Activated B cell treated with CpG ODN at 0.5 μM for 24 hours (primary cell): Measurements from ENCODE around the gene PAQR6. TPM values are rescaled to one million over a fixed set of nuclear protein-coding genes. Genes with fewer than 3 reads are reported as not detected.
A peak's percentile ranks its signal among the peaks of the same experiment; 100 is the strongest.

Experiments
- ATAC-seq: fragments of 200-7000 bp; cut with Tn5 transposase; one replicate; pipeline ENCODE4 v1.10.0; 2021; ENCODE audit warnings: low read depth, mild to moderate bottlenecking, moderate library complexity
- CTCF ChIA-PET: fragments of 350-600 bp; sonication (Branson Sonifier 250); formaldehyde crosslinking; loops from one replicate; lab custom pipeline; 2021; ENCODE audit warnings: antibody characterized with exemption; lab: Charles Lee
- POLR2A ChIA-PET: fragments of 350-600 bp; sonication (Branson Sonifier 250); formaldehyde crosslinking; loops from one replicate; lab custom pipeline; 2021; ENCODE audit warnings: antibody characterized with exemption; lab: Charles Lee
- DNase-seq: peaks from one replicate; pipeline ENCODE4 v3.0.0; 2022
- H3K27ac Mint-ChIP-seq: one replicate; pipeline ENCODE4 v1.8.0; 2020; ENCODE audit warnings: mixed read lengths
- H3K27me3 Mint-ChIP-seq: one replicate; pipeline ENCODE4 v1.8.0; 2021; ENCODE audit warnings: mixed read lengths
- H3K36me3 Mint-ChIP-seq: one replicate; pipeline ENCODE4 v1.8.0; 2021; ENCODE audit warnings: low read depth, mixed read lengths
- H3K4me1 Mint-ChIP-seq: one replicate; pipeline ENCODE4 v1.8.0; 2021; ENCODE audit warnings: mixed read lengths
- H3K4me3 Mint-ChIP-seq: one replicate; pipeline ENCODE4 v1.8.0; 2020; ENCODE audit warnings: mild to moderate bottlenecking, mixed read lengths
- H3K9me3 Mint-ChIP-seq: one replicate; pipeline ENCODE4 v1.8.0; 2020; ENCODE audit warnings: mixed read lengths
- intact Hi-C: fragments of 100-400 bp; cut with micrococcal nuclease; formaldehyde crosslinking; loops from one replicate; pipeline ENCODE4 v1.15.1; 2024
- total RNA-seq: library from RNA; stranded (reverse); gene quantifications from 2 replicates; pipeline ENCODE4 v1.2.3, GENCODE V29; 2022
- TF ChIP-seq, protein P1 (sequence below): fragments of 200-600 bp; IDR thresholded peaks from one replicate; pipeline ENCODE4 v1.8.0; 2022; ENCODE audit warnings: antibody characterized with exemption, mild to moderate bottlenecking

The PAQR6 gene
- total RNA-seq, 1 donor from 2014 or later: 1.6 TPM

DNA sequence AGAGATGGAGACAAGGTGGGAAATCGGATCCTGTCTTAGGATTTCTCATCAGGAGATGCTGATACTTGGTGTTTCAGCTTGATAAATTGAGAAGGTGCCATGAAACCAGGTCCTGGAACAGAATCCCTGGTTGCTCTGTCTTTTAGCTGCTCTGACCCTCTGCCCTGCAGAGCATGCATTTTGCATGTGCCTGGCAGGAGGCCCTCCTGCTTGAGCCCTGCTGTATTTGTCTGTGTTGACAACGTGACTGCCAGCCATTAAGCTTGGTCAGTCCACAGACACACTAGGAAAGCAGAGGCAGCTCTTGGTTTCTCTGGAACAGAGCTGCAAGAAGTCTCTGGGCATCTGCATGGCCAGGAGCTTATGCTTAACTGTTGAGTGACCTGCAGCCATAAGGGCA is 51.4 kb downstream of the PAQR6 start:
- Mint-ChIP-seq H3K36me3 (peaks cover 41% of the 10 kb centered on the region), H3K4me3 (no peak overlapping the region), H3K4me1 (peaks cover 56% of the 10 kb centered on the region), H3K27me3 (no peaks in the 10 kb centered on the region), H3K27ac (no peak overlapping the region), H3K9me3 (no peaks in the 10 kb centered on the region)
- DNase-seq (no peak), ATAC-seq (no peak)
- CTCF ChIA-PET: interaction anchor here (0.6 to 1.4 kb wide), 2 partner anchors 29 to 30 kb away, joined by 3 read pairs; no protein-coding TSS in a partner anchor
- intact Hi-C loops: no loop called here
- TF ChIP-seq, protein P1, sequence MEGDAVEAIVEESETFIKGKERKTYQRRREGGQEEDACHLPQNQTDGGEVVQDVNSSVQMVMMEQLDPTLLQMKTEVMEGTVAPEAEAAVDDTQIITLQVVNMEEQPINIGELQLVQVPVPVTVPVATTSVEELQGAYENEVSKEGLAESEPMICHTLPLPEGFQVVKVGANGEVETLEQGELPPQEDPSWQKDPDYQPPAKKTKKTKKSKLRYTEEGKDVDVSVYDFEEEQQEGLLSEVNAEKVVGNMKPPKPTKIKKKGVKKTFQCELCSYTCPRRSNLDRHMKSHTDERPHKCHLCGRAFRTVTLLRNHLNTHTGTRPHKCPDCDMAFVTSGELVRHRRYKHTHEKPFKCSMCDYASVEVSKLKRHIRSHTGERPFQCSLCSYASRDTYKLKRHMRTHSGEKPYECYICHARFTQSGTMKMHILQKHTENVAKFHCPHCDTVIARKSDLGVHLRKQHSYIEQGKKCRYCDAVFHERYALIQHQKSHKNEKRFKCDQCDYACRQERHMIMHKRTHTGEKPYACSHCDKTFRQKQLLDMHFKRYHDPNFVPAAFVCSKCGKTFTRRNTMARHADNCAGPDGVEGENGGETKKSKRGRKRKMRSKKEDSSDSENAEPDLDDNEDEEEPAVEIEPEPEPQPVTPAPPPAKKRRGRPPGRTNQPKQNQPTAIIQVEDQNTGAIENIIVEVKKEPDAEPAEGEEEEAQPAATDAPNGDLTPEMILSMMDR: no peak
- POLR2A ChIA-PET: interaction anchor here (3.6 kb wide), 1 partner anchor 16 kb away, joined by 47 read pairs; the partner anchor contains the start of gene PMF1

DNA sequence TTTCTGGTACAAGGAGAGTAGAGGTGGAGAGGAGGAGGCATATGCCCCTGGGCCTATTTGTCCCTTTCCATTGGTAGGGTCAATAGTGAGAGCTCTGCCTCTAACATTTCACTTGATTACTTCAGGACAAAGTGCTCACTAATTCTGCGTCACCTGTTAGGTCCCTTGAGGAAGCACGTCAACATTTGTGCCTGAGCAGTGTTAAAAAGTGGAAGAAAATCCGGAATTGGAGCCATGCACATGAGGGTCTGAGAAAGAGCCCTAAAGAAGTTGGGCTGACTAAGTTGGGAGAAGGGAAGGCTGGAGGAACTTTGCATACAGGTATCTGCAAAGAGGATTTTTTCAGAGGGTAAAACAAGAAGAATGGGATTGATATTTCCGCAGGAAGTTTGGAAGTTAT is 52.0 kb downstream of the PAQR6 start:
- Mint-ChIP-seq H3K9me3 (no peaks in the 10 kb centered on the region), H3K4me3 (no peak overlapping the region), H3K27me3 (no peaks in the 10 kb centered on the region), H3K4me1 (peaks cover 56% of the 10 kb centered on the region), H3K36me3 (peaks cover 41% of the 10 kb centered on the region), H3K27ac (no peak overlapping the region)
- ChIA-PET CTCF (interaction anchor here (0.6 kb wide), 1 partner anchor 30 kb away, joined by 3 read pairs; no protein-coding TSS in a partner anchor), POLR2A (interaction anchor here (3.6 kb wide), 1 partner anchor 17 kb away, joined by 47 read pairs; the partner anchor contains the start of gene PMF1)
- intact Hi-C loops: no loop called here
- ATAC-seq (no peak), DNase-seq (no peak)
- TF ChIP-seq, protein P1: no peak

DNA sequence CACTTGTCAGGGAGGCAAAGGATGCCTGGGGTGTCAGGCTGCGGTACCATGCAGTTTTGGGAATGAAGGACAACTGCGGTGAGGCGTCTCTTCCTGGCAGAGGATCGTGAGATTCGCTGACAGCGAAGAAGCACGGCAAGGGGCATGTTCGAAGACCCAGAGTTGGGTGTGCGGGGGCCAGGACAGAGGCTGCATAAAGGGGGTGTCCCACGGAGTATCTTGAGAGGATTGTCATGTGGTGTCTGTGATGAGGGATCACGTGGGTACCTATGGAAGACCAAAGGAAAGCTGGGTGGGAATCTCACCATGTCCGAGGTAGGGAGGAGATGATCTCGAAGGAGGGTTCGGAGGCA is 53.6 kb downstream of the PAQR6 start:
- intact Hi-C loops: loop anchor here (1.0 to 5.0 kb wide), 3 partner anchors 19 to 88 kb away; partner anchors contain the start of genes PMF1 and SMG5

DNA sequence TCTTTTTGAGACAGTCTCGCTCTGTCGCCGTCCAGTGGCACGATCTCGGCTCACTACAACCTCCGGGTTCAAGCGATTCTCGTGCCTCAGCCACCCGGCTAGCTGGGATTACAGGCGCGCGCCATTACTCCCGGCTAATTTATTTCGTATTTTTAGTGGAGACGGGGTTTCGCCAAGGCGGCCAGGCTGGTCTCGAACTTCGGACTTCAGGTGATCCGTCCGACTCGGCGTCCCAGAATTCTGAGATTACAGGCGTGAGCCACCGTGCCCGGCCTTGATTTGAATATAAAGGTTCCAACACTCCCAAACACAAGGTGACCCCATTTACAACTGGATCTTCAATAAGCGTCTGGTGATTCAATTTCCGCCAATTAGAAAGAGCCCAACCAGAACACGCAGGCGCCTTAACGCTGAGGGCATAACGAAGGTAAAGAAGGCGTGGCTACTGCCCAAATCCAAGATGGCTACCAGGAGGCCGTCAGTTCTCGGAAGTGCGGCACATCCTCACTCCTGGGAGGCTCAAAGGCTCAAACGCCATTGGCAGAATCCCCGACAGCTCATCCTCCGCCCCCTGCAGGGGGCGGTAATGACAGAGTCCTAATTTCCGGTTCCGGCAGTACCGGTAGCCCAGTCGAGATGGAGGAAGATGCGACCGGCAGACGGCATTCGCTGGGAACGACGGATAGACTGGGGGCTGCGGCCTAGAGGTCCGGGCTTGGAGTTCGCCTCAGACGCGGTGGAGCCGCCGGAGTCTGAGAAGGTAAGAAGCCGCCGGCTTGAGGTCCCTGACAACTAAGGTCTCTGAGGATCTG is 54.2 kb downstream of the PAQR6 start, which contains the start of gene SLC25A44:
Gene SLC25A44 (plus strand): TSS at position 617 of the 812 bp plus-strand sequence. CDS start 5,744 bp downstream, outside the sequence.
- ChIA-PET POLR2A (interaction anchor here (0.6 to 3.6 kb wide), 12 partner anchors 11 to 535 kb away, joined by 3 to 47 read pairs (median 7); partner anchors contain the start of genes ISG20L2, METTL25B and PMF1), CTCF (interaction anchor here (0.8 to 2.4 kb wide), 4 partner anchors 19 to 47 kb away, joined by 5 to 16 read pairs (median 6); partner anchors contain the start of gene PMF1)
- peak within 1 kb of the TSS; percentile 96 for H3K4me3 Mint-ChIP-seq
- intact Hi-C loops: loop anchor here (1.0 to 5.0 kb wide), 6 partner anchors 20 to 139 kb away; partner anchors contain the start of genes LAMTOR2, PMF1 and SMG5
- peaks cover 2% of the 10 kb centered on the region for H3K9me3 Mint-ChIP-seq
- H3K36me3 Mint-ChIP-seq: peaks cover 28% of the 10 kb centered on the region
- peak; percentile 93 for DNase-seq
- H3K27me3 Mint-ChIP-seq: no peaks in the 10 kb centered on the region
- TF ChIP-seq, protein P1: no peak
- H3K4me1 Mint-ChIP-seq: peaks cover 38% of the 10 kb centered on the region
- peak; percentile 98 for ATAC-seq
- peak within 1 kb of the TSS; percentile 91 for H3K27ac Mint-ChIP-seq

More for the DNA sequence above, 53.6 kb downstream of the PAQR6 start:
- ChIA-PET POLR2A (interaction anchor here (0.8 to 3.6 kb wide), 10 partner anchors 11 to 534 kb away, joined by 3 to 47 read pairs (median 8); partner anchors contain the start of genes ISG20L2, METTL25B and PMF1), CTCF (interaction anchor here (1.5 to 2.4 kb wide), 3 partner anchors 31 to 48 kb away, joined by 5 to 16 read pairs (median 7); no protein-coding TSS in a partner anchor)
- ATAC-seq (no peak), DNase-seq (no peak)
- H3K36me3 Mint-ChIP-seq: peaks cover 29% of the 10 kb centered on the region
- no peaks in the 10 kb centered on the region for H3K9me3 Mint-ChIP-seq
- H3K27ac Mint-ChIP-seq: peak overlapping the region; percentile 91
- TF ChIP-seq, protein P1: no peak
- no peaks in the 10 kb centered on the region for H3K27me3 Mint-ChIP-seq
- H3K4me1 Mint-ChIP-seq: peaks cover 43% of the 10 kb centered on the region
- peak overlapping the region; percentile 96 for H3K4me3 Mint-ChIP-seq

Other genes starting within 250 kb of the PAQR6 start
- 136 and 146 TPM in 2 replicates for gene SSR2, start 227.1 kb downstream of the PAQR6 start, total RNA-seq
- 28.1 and 32.5 TPM in 2 replicates for gene UBQLN4, start 194.3 kb downstream of the PAQR6 start, total RNA-seq
- 45.9 and 48.0 TPM in 2 replicates for gene LAMTOR2, start 193.3 kb downstream of the PAQR6 start, total RNA-seq
- gene RAB25, start 186.9 kb downstream of the PAQR6 start, total RNA-seq: 0.32 and 0.38 TPM in 2 replicates
- gene MEX3A, start 165.6 kb downstream of the PAQR6 start, total RNA-seq: 0.39 and 0.47 TPM in 2 replicates
- 40.4 and 47.5 TPM in 2 replicates for gene LMNA, start 133.3 kb downstream of the PAQR6 start, total RNA-seq
- gene SEMA4A, start 94.5 kb downstream of the PAQR6 start, total RNA-seq: 7.0 and 7.4 TPM in 2 replicates
- 17.9 and 26.4 TPM in 2 replicates for gene SLC25A44, start 54.0 kb downstream of the PAQR6 start, total RNA-seq
- 68.8 and 75.8 TPM in 2 replicates for gene PMF1, start 35.0 kb downstream of the PAQR6 start, total RNA-seq
- 2.7 and 3.3 TPM in 2 replicates for gene BGLAP, start 5.9 kb downstream of the PAQR6 start, total RNA-seq
- 62.6 and 77.1 TPM in 2 replicates for gene SMG5, start 34.8 kb upstream of the PAQR6 start, total RNA-seq
- gene TMEM79, start 36.3 kb upstream of the PAQR6 start, total RNA-seq: 5.1 and 5.4 TPM in 2 replicates
- 15.9 and 16.8 TPM in 2 replicates for gene GLMP, start 47.6 kb upstream of the PAQR6 start, total RNA-seq
- not detected in 2 replicates for gene VHLL, start 51.3 kb upstream of the PAQR6 start, total RNA-seq
- gene CCT3, start 90.2 kb upstream of the PAQR6 start, total RNA-seq: 255 and 260 TPM in 2 replicates
- 0.44 TPM in 1 of 2 replicates, not detected in the other for gene TSACC, start 90.5 kb upstream of the PAQR6 start, total RNA-seq
- gene RHBG, start 121.2 kb upstream of the PAQR6 start, total RNA-seq: not detected in 2 replicates